OCI-LY1 (cell line): ENCODE data around the gene TMEM38B.

ENCODE experiments used
- CTCF ChIP-seq: fragments of 200-600 bp; sonication (generic), shearing (Covaris generic); IDR thresholded peaks from 2 replicates; pipeline ENCODE4 v1.5.1; 2017; ENCODE audit warnings: mild to moderate bottlenecking, antibody characterized with exemption, low read length, moderate library complexity, mixed read lengths
- EZH2 ChIP-seq: fragments of 200-600 bp; sonication (generic), shearing (Covaris generic); IDR thresholded peaks from 2 replicates; pipeline ENCODE4 v1.8.0; 2017; ENCODE audit warnings: borderline replicate concordance, mixed run types, mild to moderate bottlenecking, antibody characterized with exemption, low read length, moderate library complexity, mixed read lengths

GRCh38 chr9:105661011-105661410, 33.3 kb upstream of the TMEM38B start:
- TF ChIP-seq CTCF (no peak), EZH2 (no peak)
